ENCODE data around the gene ZFYVE9.

DNA sequence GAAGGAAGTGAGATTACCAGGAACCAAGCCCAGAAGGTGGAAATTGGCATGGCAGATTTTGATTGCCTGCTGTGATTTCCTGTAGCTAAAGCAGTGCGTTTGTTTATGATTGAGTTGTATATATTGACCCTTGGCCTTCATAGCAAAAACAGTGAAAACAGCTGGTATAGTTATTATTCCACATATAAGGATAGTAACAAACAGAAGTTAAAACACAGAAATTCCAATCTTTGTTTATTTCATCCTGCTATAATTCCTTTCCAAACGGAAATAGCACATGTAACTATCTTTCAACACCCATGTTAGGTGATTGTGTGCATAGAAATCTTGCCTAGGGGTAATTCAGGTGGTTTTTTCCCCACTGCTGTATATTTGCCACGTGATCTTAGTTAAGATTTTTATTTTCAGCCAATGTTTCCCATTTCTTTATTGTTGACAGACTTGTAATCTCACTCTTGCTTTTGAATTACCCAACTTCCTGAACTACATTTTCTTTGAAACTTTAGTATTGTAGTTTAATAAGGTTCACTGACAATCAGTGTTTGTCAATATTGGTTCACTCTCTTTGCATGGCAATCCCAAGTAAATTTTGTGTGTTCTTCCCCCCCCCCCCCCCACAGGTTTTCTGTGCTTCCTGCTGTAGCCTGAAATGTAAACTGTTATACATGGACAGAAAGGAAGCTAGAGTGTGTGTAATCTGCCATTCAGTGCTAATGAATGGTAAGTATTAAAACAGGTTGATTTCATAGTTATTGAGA, 121.4 kb downstream of the ZFYVE9 start:
- TF ChIP-seq FOXP1 (CRISPR knock-in tag; IDR thresholded peaks at IDR 0.05; ENCODE audit: borderline replicate concordance): no peak
- TF ChIP-seq, protein P1, sequence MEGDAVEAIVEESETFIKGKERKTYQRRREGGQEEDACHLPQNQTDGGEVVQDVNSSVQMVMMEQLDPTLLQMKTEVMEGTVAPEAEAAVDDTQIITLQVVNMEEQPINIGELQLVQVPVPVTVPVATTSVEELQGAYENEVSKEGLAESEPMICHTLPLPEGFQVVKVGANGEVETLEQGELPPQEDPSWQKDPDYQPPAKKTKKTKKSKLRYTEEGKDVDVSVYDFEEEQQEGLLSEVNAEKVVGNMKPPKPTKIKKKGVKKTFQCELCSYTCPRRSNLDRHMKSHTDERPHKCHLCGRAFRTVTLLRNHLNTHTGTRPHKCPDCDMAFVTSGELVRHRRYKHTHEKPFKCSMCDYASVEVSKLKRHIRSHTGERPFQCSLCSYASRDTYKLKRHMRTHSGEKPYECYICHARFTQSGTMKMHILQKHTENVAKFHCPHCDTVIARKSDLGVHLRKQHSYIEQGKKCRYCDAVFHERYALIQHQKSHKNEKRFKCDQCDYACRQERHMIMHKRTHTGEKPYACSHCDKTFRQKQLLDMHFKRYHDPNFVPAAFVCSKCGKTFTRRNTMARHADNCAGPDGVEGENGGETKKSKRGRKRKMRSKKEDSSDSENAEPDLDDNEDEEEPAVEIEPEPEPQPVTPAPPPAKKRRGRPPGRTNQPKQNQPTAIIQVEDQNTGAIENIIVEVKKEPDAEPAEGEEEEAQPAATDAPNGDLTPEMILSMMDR (IDR thresholded peaks at IDR 0.05): no peak

Measured in WTC11 (cell line).